Endodermal cell (in vitro differentiated cells): ENCODE measurements around the gene CCDC85B. TPM values are rescaled to one million over a fixed set of nuclear protein-coding genes. Genes with fewer than 3 reads are reported as not detected.

ENCODE experiments used
- DNase-seq: peaks from one replicate; pipeline ENCODE4 v3.0.0-alpha.2; 2017
- H3K27ac ChIP-seq: 2 replicates; pipeline ENCODE4 v1.5.1; 2013; ENCODE audit warnings: mild to moderate bottlenecking, low read depth, low read length, moderate library complexity
- H3K27me3 ChIP-seq: 2 replicates; pipeline ENCODE4 v1.6.1; 2013; ENCODE audit warnings: mild to moderate bottlenecking, low read length, moderate library complexity; ENCODE audit not compliant: insufficient read depth, control insufficient read depth, poor library complexity, severe bottlenecking
- H3K36me3 ChIP-seq: 2 replicates; pipeline ENCODE4 v1.7.0; 2013; ENCODE audit warnings: mild to moderate bottlenecking, low read length, moderate library complexity; ENCODE audit not compliant: control insufficient read depth, insufficient read depth
- H3K4me1 ChIP-seq: one replicate; pipeline ENCODE4 v1.7.0; 2013; ENCODE audit warnings: low read length; ENCODE audit not compliant: control insufficient read depth, insufficient read depth
- H3K4me3 ChIP-seq: 2 replicates; pipeline ENCODE4 v1.5.1; 2013; ENCODE audit warnings: mild to moderate bottlenecking, low read length, moderate library complexity
- H3K9ac ChIP-seq: 2 replicates; pipeline ENCODE4 v1.6.1; 2013; ENCODE audit warnings: mild to moderate bottlenecking, low read length, moderate library complexity; ENCODE audit not compliant: poor library complexity, severe bottlenecking; ENCODE audit errors: extremely low read depth
- H3K9me3 ChIP-seq: 2 replicates; pipeline ENCODE4 v1.6.1; 2013; ENCODE audit warnings: mild to moderate bottlenecking, low read length, moderate library complexity; ENCODE audit not compliant: control insufficient read depth
- H3K27ac Mint-ChIP-seq: 2 replicates; pipeline ENCODE4 v1.8.0; 2020; ENCODE audit warnings: mixed read lengths
- H3K27me3 Mint-ChIP-seq: 2 replicates; pipeline ENCODE4 v1.8.0; 2021; ENCODE audit warnings: mild to moderate bottlenecking, mixed read lengths; ENCODE audit not compliant: insufficient read depth
- H3K36me3 Mint-ChIP-seq: 2 replicates; pipeline ENCODE4 v1.8.0; 2020; ENCODE audit warnings: low read depth, mixed read lengths
- H3K4me1 Mint-ChIP-seq: 2 replicates; pipeline ENCODE4 v1.8.0; 2020; ENCODE audit warnings: mixed read lengths
- H3K4me3 Mint-ChIP-seq: 2 replicates; pipeline ENCODE4 v1.8.0; 2020; ENCODE audit warnings: mild to moderate bottlenecking, moderate library complexity, mixed read lengths
- H3K9me3 Mint-ChIP-seq: 2 replicates; pipeline ENCODE4 v1.8.0; 2020; ENCODE audit warnings: mild to moderate bottlenecking, mixed read lengths
- WGBS, 2 experiments: methylation state at CpG; one replicate each; pipeline versions ENCODE4 v1.1.5 to v1.1.7; 2013; ENCODE audit warnings: missing lambda C conversion rate in 2 of 2, mixed read lengths in 1 of 2; ENCODE audit not compliant: insufficient coverage in 1 of 2, insufficient read length in 1 of 2; 5-methylcytosine and 5-hydroxymethylcytosine counted together
- total RNA-seq, 2 donors: library from RNA; stranded (reverse); fragmentation: NEBNext Ultra II Directional in 1 of 2; extraction: Animal tissue kit (Norgen Biotek cat#: 25700) in 1 of 2; gene quantifications; 2 replicates in 1 of 2; 3 replicates in 1 of 2; pipeline ENCODE4 v1.2.1, GENCODE V29; 2021
- TF ChIP-seq, protein P1 (sequence below): fragments of 200-600 bp; sonication (generic); conservative IDR thresholded peaks from 2 replicates; pipeline ENCODE4 v1.5.0; 2021; ENCODE audit warnings: antibody characterized with exemption, mild to moderate bottlenecking

Gene CCDC85B
- total RNA-seq, 2 donors from 2014 or later: 18.2 to 23.9 TPM

DNA sequence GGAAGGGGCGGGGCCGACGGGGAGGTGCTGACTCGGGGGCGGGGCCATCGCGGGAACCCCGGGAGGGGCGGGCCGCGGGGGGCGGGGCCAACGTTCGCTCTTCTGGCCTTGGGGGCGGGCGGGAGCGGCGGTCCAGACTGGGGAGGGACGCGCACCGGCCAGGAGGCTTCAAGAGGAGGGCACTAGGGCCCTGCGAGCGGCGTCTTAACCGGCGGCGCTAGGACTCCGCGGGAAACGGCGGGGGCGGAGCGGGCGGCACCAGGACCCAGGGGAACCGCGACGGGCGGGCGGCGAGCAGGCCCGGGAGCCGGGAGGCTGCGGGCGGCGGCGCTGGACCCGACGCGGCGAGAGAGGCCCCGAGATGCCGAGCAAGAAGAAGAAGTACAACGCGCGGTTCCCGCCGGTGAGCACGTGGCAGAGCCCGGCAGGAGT is 28.7 kb downstream of the CCDC85B start, which contains the start of gene DRAP1:
Gene DRAP1, plus strand, starts transcription at position 286 of the 432 bp plus-strand sequence. Its CDS starts 76 bp downstream, at position 362.
- peak within 1 kb of the TSS; percentile 97 for H3K4me3 ChIP-seq
- WGBS, 2 experiments: 0 to 1% methylated on average over 26 to 54 of the region's 59 CpGs
- peak within 1 kb of the TSS; percentile 77 for H3K27ac ChIP-seq

DNA sequence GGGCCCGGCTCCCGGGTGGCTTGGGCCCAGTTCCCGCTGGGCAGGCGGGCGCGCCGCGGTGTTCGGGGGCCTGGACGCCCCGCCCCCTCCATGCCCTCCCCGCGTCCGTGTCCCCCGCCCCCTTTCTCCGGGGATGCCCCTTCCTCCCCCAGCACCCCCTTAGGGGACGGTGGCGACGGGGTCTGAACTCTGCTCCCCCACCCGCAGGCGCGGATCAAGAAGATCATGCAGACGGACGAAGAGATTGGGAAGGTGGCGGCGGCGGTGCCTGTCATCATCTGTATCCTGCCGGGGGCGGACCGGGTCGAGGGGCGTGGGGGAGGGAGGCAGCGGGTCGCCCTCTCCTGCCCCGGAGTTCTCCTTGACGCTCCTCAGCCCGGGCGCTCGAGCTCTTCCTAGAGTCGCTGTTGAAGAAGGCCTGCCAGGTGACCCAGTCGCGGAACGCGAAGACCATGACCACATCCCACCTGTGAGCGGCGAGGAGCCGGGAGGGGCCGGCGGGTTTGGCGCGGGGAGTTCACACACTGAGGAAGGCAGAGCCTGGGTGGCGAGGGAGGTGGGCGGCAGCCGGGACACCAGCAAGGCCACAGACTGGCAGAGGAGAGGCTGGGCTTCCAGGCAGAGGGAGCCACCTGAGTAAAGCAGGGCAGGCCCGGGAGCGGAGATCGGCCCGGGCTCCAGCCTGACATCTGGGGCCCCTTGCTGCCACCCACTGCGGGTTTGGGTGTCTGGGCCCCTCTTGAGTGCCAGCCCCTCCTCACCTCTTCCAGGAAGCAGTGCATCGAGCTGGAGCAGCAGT is 29.3 kb downstream of the CCDC85B start:
- H3K9me3 ChIP-seq: no peaks in the 10 kb centered on the region
- peak overlapping the region; percentile 84 for H3K4me3 ChIP-seq
- peak; percentile 78 for DNase-seq
- no peaks in the 10 kb centered on the region for H3K9me3 Mint-ChIP-seq
- H3K27me3 ChIP-seq: no peaks in the 10 kb centered on the region
- H3K27ac ChIP-seq: no peak overlapping the region
- peak overlapping the region; percentile 79 for H3K4me3 Mint-ChIP-seq
- H3K4me1 Mint-ChIP-seq: no peaks in the 10 kb centered on the region
- peaks cover 3% of the 10 kb centered on the region for H3K27me3 Mint-ChIP-seq
- peaks cover 19% of the 10 kb centered on the region for H3K36me3 Mint-ChIP-seq
- peaks cover 7% of the 10 kb centered on the region for H3K4me1 ChIP-seq
- 5 to 21% methylated on average over 13 to 55 of the region's 60 CpGs for WGBS, 2 experiments
- peak overlapping the region; percentile 61 for H3K27ac Mint-ChIP-seq
- peaks cover 15% of the 10 kb centered on the region for H3K36me3 ChIP-seq
- TF ChIP-seq, protein P1, sequence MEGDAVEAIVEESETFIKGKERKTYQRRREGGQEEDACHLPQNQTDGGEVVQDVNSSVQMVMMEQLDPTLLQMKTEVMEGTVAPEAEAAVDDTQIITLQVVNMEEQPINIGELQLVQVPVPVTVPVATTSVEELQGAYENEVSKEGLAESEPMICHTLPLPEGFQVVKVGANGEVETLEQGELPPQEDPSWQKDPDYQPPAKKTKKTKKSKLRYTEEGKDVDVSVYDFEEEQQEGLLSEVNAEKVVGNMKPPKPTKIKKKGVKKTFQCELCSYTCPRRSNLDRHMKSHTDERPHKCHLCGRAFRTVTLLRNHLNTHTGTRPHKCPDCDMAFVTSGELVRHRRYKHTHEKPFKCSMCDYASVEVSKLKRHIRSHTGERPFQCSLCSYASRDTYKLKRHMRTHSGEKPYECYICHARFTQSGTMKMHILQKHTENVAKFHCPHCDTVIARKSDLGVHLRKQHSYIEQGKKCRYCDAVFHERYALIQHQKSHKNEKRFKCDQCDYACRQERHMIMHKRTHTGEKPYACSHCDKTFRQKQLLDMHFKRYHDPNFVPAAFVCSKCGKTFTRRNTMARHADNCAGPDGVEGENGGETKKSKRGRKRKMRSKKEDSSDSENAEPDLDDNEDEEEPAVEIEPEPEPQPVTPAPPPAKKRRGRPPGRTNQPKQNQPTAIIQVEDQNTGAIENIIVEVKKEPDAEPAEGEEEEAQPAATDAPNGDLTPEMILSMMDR: peak; percentile 1
- peak overlapping the region; percentile 38 for H3K9ac ChIP-seq

More for the DNA sequence above, 28.7 kb downstream of the CCDC85B start, which contains the start of gene DRAP1:
- H3K4me3 Mint-ChIP-seq: peak within 1 kb of the TSS; percentile 79
- peak within 1 kb of the TSS; percentile 87 for H3K9ac ChIP-seq
- H3K9me3 Mint-ChIP-seq: no peaks in the 10 kb centered on the region
- H3K27me3 Mint-ChIP-seq: peaks cover 4% of the 10 kb centered on the region
- TF ChIP-seq, protein P1: peak; percentile 13
- no peaks in the 10 kb centered on the region for H3K4me1 Mint-ChIP-seq
- peaks cover 15% of the 10 kb centered on the region for H3K36me3 ChIP-seq
- peaks cover 7% of the 10 kb centered on the region for H3K4me1 ChIP-seq
- no peaks in the 10 kb centered on the region for H3K27me3 ChIP-seq
- H3K9me3 ChIP-seq: no peaks in the 10 kb centered on the region
- peaks cover 19% of the 10 kb centered on the region for H3K36me3 Mint-ChIP-seq
- DNase-seq: peak; percentile 99
- H3K27ac Mint-ChIP-seq: peak within 1 kb of the TSS; percentile 84

DNA sequence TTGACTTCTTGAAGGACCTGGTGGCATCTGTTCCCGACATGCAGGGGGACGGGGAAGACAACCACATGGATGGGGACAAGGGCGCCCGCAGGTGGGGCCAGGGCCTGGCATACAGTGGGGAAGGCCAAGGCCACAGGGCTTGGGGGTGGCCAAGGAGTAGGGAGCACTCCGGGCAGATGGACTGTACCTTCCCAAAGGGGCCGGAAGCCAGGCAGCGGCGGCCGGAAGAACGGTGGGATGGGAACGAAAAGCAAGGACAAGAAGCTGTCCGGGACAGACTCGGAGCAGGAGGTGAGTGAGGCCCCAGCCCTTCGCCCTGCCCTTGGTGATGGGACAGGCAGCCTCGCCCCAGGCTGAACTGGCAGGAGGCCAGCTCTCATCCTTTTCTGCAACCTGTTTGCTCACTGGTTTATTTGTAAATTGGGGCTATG is 29.9 kb downstream of the CCDC85B start:
- H3K36me3 ChIP-seq: peaks cover 15% of the 10 kb centered on the region
- no peak for DNase-seq
- H3K9me3 ChIP-seq: no peaks in the 10 kb centered on the region
- no peak overlapping the region for H3K27ac ChIP-seq
- H3K27me3 Mint-ChIP-seq: no peaks in the 10 kb centered on the region
- TF ChIP-seq, protein P1: no peak
- WGBS, 2 experiments: 88 to 90% methylated on average over 11 to 15 of the region's 15 CpGs
- no peak overlapping the region for H3K27ac Mint-ChIP-seq
- peak overlapping the region; percentile 38 for H3K9ac ChIP-seq
- peaks cover 7% of the 10 kb centered on the region for H3K4me1 ChIP-seq
- peak overlapping the region; percentile 84 for H3K4me3 ChIP-seq
- H3K27me3 ChIP-seq: no peaks in the 10 kb centered on the region
- H3K4me3 Mint-ChIP-seq: peak overlapping the region; percentile 79
- peaks cover 19% of the 10 kb centered on the region for H3K36me3 Mint-ChIP-seq
- no peaks in the 10 kb centered on the region for H3K9me3 Mint-ChIP-seq
- H3K4me1 Mint-ChIP-seq: no peaks in the 10 kb centered on the region
